HepG2 (cell line): ENCODE results near the gene BCAS2. TPM values are rescaled to one million over a fixed set of nuclear protein-coding genes. Genes with fewer than 3 reads are reported as not detected.

ENCODE experiments used
- ARNT2 ChIP-seq: sonication (generic); formaldehyde crosslinking; IDR thresholded peaks from 2 replicates; pipeline ENCODE4 v1.8.0; 2022; ENCODE audit warnings: mild to moderate bottlenecking, low read depth, missing genetic modification reagents, moderate library complexity
- CBFB ChIP-seq: sonication (generic); formaldehyde crosslinking; IDR thresholded peaks from 2 replicates; pipeline ENCODE4 v1.4.0; 2020; ENCODE audit warnings: missing genetic modification reagents
- FOXK2 ChIP-seq: fragments of 450-650 bp; IDR thresholded peaks from 2 replicates; pipeline ENCODE4 v1.6.1; 2016
- FOXO1 ChIP-seq: sonication (generic); formaldehyde crosslinking; IDR thresholded peaks from 2 replicates; pipeline ENCODE4 v1.4.0; 2020; ENCODE audit warnings: missing genetic modification reagents
- HMG20B ChIP-seq: conservative IDR thresholded peaks from 2 replicates; pipeline ENCODE4 v1.6.1; 2016; ENCODE audit warnings: missing genetic modification reagents, missing compliant biosample characterization
- JARID2 ChIP-seq: sonication (generic); formaldehyde crosslinking; IDR thresholded peaks from 2 replicates; pipeline ENCODE4 v1.8.1; 2023; ENCODE audit warnings: missing genetic modification reagents, inconsistent platforms; ENCODE audit not compliant: insufficient replicate concordance
- REPIN1 ChIP-seq: sonication (generic); formaldehyde crosslinking; IDR thresholded peaks from 2 replicates; pipeline ENCODE4 v1.8.0; 2022; ENCODE audit warnings: missing genetic modification reagents, low read depth, mild to moderate bottlenecking, borderline replicate concordance
- SAP130 ChIP-seq: IDR thresholded peaks from 2 replicates; pipeline ENCODE4 v1.6.1; 2016; ENCODE audit warnings: low read depth
- SNAPC2 ChIP-seq: sonication (generic); formaldehyde crosslinking; IDR thresholded peaks from 2 replicates; pipeline ENCODE4 v1.8.1; 2022; ENCODE audit warnings: mild to moderate bottlenecking, missing genetic modification reagents
- TAF1 ChIP-seq: sonication (generic); formaldehyde crosslinking; IDR thresholded peaks from 2 replicates; pipeline ENCODE4 v1.4.0; 2020; ENCODE audit warnings: missing genetic modification reagents
- ZNF556 ChIP-seq: sonication (generic); formaldehyde crosslinking; IDR thresholded peaks from 2 replicates; pipeline ENCODE4 v1.4.0; 2020; ENCODE audit warnings: mild to moderate bottlenecking, missing genetic modification reagents, borderline replicate concordance
- ZNF713 ChIP-seq: sonication (generic); formaldehyde crosslinking; IDR thresholded peaks from 2 replicates; pipeline ENCODE4 v1.4.0; 2020; ENCODE audit warnings: mild to moderate bottlenecking, missing genetic modification reagents
- ZNF790 ChIP-seq: sonication (generic); formaldehyde crosslinking; IDR thresholded peaks from 2 replicates; pipeline ENCODE4 v1.8.0; 2022; ENCODE audit warnings: missing genetic modification reagents, mild to moderate bottlenecking, borderline replicate concordance
- ZNF792 ChIP-seq: IDR thresholded peaks from 2 replicates; pipeline ENCODE4 v1.6.1; 2016
- polyA plus RNA-seq, 8 experiments: library from polyadenylated mRNA; depleted of rRNA in 3 of 8; stranded (reverse) in 7 of 8; unstranded in 1 of 8; fragments of >200 nt; fragmentation: Illumina TruSeq in 4 of 8; extraction: Trizol in 4 of 8; gene quantifications; 2 replicates each; pipeline versions ENCODE4 v1.2.1 to v1.2.3, GENCODE V29; 2011 to 2016; ENCODE audit warnings: low read depth in 4 of 8, missing spikeins in 1 of 8, mixed read lengths in 1 of 8; ENCODE audit not compliant: insufficient read depth in 1 of 8
- total RNA-seq, 5 experiments: library from RNA; depleted of rRNA; stranded (reverse); fragments of >200 nt; fragmentation: Illumina TruSeq; extraction: Trizol; gene quantifications; 2 replicates each; pipeline ENCODE4 v1.2.3, GENCODE V29; 2016; ENCODE audit warnings: low read depth in 1 of 5
- TF ChIP-seq, protein P1 (sequence below): sonication (generic); formaldehyde crosslinking; IDR thresholded peaks from 2 replicates; pipeline ENCODE4 v1.4.0; 2020; ENCODE audit warnings: missing genetic modification reagents
- TF ChIP-seq, protein P2 (sequence below): sonication (generic); formaldehyde crosslinking; IDR thresholded peaks from 2 replicates; pipeline ENCODE4 v1.4.0; 2020; ENCODE audit warnings: mild to moderate bottlenecking, missing genetic modification reagents, borderline replicate concordance
- TF ChIP-seq, protein P3 (sequence below): sonication (generic); formaldehyde crosslinking; IDR thresholded peaks from 2 replicates; pipeline ENCODE4 v1.8.1; 2023; ENCODE audit warnings: missing genetic modification reagents, inconsistent platforms, borderline replicate concordance
- TF ChIP-seq, protein P4 (sequence below): sonication (generic); formaldehyde crosslinking; IDR thresholded peaks from 2 replicates; pipeline ENCODE4 v1.5.1; 2020; ENCODE audit warnings: mild to moderate bottlenecking, missing genetic modification reagents

BCAS2 gene
- total and polyA plus RNA-seq, 2 of the 13 experiments (the other 11 are each of a cell fraction or from before 2014, with no cell fraction given) = 18.0 to 47.4 TPM

DNA sequence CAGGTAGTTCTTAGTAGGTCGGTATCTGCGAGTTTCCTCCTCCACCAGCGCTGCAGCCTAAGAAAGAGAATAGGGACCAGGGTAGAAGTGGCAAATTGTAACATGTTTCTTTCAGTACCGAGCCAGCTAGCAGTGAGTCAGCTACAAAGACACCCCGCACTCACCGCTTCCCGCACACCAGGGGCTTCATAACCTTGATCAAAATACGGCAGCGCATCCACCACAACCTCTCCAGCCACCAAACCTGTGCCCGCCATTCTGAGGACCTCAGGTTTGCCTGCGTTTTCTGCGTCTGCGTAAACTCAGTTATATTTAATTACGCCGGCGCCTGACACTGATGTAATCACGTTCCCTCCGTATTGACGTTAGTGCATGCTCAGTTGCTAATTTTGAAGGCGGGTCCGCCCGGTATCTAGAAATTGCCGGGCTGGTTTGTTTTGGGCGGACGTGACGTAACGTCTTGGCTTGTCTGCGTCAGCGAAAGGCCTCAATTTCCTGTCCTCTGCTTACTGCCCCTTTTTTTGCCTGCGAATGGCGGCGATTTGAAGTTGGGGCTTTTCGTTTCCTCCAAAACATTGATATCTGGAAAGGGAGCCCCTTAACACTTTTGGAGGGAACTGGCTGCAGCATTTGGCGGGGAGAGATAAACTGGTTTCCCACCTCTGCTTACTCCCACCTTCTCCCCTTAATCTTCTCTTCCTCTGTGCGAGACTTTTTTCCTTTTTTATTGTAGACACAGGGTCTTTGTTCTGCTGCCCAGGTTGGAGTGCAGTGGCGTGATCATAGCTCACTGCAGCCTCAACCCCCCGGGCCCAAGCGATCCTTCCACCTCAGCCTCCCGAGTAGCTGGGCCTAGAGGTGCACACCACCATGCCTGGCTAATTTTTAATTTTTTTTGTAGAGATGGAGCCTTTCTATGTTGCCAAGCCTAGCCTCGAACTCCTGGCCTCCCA is at the start of gene BCAS2 (continued):
- TF ChIP-seq, protein P1, sequence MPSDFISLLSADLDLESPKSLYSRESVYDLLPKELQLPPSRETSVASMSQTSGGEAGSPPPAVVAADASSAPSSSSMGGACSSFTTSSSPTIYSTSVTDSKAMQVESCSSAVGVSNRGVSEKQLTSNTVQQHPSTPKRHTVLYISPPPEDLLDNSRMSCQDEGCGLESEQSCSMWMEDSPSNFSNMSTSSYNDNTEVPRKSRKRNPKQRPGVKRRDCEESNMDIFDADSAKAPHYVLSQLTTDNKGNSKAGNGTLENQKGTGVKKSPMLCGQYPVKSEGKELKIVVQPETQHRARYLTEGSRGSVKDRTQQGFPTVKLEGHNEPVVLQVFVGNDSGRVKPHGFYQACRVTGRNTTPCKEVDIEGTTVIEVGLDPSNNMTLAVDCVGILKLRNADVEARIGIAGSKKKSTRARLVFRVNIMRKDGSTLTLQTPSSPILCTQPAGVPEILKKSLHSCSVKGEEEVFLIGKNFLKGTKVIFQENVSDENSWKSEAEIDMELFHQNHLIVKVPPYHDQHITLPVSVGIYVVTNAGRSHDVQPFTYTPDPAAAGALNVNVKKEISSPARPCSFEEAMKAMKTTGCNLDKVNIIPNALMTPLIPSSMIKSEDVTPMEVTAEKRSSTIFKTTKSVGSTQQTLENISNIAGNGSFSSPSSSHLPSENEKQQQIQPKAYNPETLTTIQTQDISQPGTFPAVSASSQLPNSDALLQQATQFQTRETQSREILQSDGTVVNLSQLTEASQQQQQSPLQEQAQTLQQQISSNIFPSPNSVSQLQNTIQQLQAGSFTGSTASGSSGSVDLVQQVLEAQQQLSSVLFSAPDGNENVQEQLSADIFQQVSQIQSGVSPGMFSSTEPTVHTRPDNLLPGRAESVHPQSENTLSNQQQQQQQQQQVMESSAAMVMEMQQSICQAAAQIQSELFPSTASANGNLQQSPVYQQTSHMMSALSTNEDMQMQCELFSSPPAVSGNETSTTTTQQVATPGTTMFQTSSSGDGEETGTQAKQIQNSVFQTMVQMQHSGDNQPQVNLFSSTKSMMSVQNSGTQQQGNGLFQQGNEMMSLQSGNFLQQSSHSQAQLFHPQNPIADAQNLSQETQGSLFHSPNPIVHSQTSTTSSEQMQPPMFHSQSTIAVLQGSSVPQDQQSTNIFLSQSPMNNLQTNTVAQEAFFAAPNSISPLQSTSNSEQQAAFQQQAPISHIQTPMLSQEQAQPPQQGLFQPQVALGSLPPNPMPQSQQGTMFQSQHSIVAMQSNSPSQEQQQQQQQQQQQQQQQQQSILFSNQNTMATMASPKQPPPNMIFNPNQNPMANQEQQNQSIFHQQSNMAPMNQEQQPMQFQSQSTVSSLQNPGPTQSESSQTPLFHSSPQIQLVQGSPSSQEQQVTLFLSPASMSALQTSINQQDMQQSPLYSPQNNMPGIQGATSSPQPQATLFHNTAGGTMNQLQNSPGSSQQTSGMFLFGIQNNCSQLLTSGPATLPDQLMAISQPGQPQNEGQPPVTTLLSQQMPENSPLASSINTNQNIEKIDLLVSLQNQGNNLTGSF (CRISPR knock-in tag) = no peak
- TF ChIP-seq SNAPC2 (CRISPR knock-in tag) (no peak), ZNF792 (CRISPR knock-in tag) (no peak), TAF1 (CRISPR knock-in tag) (peak; percentile 74), FOXO1 (CRISPR knock-in tag) (no peak; the same call in 1 of the 2 replicates), HMG20B (no peak), SAP130 (CRISPR knock-in tag) (peak; percentile 84), FOXK2 (peak; percentile 70; the same call in 1 of the 2 replicates), CBFB (CRISPR knock-in tag) (no peak), JARID2 (CRISPR knock-in tag) (no peak), ARNT2 (0 out of 2 replicates have a peak, but pooled peaks have one; percentile 44), REPIN1 (no peak), ZNF790 (CRISPR knock-in tag) (no peak), ZNF713 (CRISPR knock-in tag) (no peak), ZNF556 (CRISPR knock-in tag) (no peak)
- TF ChIP-seq, protein P2, sequence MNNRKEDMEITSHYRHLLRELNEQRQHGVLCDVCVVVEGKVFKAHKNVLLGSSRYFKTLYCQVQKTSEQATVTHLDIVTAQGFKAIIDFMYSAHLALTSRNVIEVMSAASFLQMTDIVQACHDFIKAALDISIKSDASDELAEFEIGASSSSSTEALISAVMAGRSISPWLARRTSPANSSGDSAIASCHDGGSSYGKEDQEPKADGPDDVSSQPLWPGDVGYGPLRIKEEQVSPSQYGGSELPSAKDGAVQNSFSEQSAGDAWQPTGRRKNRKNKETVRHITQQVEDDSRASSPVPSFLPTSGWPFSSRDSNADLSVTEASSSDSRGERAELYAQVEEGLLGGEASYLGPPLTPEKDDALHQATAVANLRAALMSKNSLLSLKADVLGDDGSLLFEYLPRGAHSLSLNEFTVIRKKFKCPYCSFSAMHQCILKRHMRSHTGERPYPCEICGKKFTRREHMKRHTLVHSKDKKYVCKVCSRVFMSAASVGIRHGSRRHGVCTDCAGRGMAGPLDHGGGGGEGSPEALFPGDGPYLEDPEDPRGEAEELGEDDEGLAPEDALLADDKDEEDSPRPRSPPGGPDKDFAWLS (CRISPR knock-in tag) = no peak
- TF ChIP-seq, protein P3, sequence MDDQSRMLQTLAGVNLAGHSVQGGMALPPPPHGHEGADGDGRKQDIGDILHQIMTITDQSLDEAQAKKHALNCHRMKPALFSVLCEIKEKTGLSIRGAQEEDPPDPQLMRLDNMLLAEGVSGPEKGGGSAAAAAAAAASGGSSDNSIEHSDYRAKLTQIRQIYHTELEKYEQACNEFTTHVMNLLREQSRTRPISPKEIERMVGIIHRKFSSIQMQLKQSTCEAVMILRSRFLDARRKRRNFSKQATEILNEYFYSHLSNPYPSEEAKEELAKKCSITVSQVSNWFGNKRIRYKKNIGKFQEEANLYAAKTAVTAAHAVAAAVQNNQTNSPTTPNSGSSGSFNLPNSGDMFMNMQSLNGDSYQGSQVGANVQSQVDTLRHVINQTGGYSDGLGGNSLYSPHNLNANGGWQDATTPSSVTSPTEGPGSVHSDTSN = no peak
- TF ChIP-seq, protein P4, sequence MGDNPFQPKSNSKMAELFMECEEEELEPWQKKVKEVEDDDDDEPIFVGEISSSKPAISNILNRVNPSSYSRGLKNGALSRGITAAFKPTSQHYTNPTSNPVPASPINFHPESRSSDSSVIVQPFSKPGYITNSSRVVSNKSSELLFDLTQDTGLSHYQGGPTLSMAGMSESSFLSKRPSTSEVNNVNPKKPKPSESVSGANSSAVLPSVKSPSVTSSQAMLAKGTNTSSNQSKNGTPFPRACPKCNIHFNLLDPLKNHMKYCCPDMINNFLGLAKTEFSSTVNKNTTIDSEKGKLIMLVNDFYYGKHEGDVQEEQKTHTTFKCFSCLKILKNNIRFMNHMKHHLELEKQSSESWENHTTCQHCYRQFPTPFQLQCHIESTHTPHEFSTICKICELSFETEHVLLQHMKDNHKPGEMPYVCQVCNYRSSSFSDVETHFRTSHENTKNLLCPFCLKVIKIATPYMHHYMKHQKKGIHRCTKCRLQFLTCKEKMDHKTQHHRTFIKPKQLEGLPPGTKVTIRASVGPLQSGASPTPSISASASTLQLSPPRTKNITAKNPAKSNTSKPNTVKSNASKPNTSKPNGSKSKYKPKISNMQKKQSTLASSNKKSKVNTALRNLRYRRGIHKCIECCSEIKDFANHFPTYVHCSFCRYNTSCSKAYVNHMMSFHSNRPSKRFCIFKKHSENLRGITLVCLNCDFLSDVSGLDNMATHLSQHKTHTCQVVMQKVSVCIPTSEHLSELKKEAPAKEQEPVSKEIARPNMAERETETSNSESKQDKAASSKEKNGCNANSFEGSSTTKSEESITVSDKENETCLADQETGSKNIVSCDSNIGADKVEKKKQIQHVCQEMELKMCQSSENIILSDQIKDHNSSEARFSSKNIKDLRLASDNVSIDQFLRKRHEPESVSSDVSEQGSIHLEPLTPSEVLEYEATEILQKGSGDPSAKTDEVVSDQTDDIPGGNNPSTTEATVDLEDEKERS (CRISPR knock-in tag) = no peak
